ENCODE data around the gene RBM47. TPM values are rescaled to one million over a fixed set of nuclear protein-coding genes. Genes with fewer than 3 reads are reported as not detected.

Gene RBM47
- total RNA-seq, 2 donors from 2014 or later = 0.22 to 0.48 TPM

DNA sequence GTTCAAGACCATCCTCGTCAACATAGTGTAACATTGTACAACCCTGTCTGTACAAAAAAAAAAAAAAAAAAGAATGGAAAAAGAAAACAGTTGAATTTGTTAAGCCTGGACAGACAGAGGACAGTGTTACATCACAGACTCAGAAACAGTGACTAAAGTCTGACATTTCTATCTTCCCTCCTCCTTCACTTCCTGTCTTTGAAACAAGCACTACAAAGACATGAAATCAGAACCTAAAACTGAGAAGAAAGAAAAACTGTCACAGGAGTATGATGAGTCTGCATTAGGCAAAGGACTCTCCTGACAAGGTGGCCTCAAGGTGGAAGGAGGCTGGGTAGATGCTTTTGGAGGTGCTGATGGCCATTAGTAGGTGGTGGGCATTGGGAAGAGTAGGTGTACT, 126.7 kb downstream of the RBM47 start:
- Mint-ChIP-seq H3K9me3 (no peaks in the 10 kb centered on the region), H3K4me1 (peaks cover 10% of the 10 kb centered on the region), H3K36me3 (ENCODE audit: low read depth) (no peaks in the 10 kb centered on the region), H3K27ac (peak overlapping the region; percentile 32), H3K27me3 (no peaks in the 10 kb centered on the region), H3K4me3 (peak overlapping the region; percentile 24)
- peak; percentile 93 for ATAC-seq (replicated peaks)

DNA sequence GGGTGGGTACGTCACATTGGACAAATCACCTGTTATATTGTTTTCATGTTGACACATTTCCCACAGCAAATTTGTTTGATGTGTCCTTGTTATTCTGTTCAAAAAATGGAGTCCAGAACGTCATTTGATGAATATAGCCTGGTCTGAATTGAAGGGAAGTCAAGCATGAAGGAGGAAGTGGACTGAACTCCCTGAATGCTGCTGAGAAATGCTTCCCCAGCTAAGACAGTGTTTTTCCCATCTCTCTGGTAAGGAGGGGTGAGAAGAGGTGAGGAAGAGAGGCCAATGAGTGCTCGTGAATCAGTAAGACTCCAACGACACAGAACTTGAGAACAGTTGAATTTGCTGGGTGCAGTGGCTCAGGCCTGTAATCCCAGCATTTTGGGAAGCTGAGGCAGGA, 127.4 kb downstream of the RBM47 start:
- Mint-ChIP-seq H3K4me1 (peaks cover 10% of the 10 kb centered on the region), H3K27ac (peak overlapping the region; percentile 34), H3K4me3 (no peak overlapping the region), H3K9me3 (no peaks in the 10 kb centered on the region), H3K27me3 (no peaks in the 10 kb centered on the region), H3K36me3 (ENCODE audit: low read depth) (no peaks in the 10 kb centered on the region)
- no peak for ATAC-seq (replicated peaks)

DNA sequence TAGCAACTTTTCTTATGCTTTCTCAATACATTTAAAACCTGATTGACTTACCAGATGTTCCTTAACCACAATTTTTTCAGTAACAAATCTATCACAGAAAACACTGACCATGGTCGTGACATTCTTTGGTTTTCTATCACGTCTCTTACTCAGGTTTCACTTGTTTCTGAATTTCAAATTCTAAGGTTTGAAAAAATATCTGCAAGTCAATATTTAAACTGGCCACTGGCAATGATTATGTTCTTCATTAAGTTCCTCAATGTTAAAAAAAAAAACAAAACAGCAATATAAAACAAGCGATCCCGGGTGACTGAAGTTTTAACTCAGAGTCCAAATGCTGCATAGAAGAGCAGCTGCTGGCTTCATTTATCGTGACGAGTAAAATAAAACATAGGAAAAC, 128.9 kb downstream of the RBM47 start:
- H3K4me3 Mint-ChIP-seq = no peak overlapping the region
- H3K27me3 Mint-ChIP-seq = no peaks in the 10 kb centered on the region
- ATAC-seq (replicated peaks) = no peak
- no peak overlapping the region for H3K27ac Mint-ChIP-seq
- no peaks in the 10 kb centered on the region for H3K36me3 Mint-ChIP-seq (ENCODE audit: low read depth)
- H3K4me1 Mint-ChIP-seq = peaks cover 10% of the 10 kb centered on the region
- H3K9me3 Mint-ChIP-seq = no peaks in the 10 kb centered on the region

DNA sequence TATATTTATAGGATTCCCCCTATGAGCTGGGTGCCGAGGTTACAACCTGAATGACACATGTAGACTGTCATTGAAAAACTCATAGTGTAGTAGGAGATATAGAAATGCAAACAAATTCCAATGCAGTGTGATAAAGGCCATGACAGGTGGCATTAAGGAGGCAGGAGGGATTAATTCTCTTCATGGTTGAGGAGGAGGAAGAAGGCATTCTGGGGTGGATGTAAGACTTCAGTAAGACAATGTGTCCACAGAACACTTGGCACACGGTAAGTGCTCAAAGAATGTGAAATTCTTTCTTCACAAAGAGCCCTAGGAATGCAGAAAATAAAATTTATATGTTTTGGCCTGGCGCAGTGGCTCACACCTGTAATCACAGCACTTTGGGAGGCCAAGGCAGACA, 136.5 kb downstream of the RBM47 start:
- no peaks in the 10 kb centered on the region for H3K9me3 Mint-ChIP-seq
- H3K27me3 Mint-ChIP-seq = peaks cover 5% of the 10 kb centered on the region
- no peaks in the 10 kb centered on the region for H3K4me1 Mint-ChIP-seq
- H3K27ac Mint-ChIP-seq = no peak overlapping the region
- no peaks in the 10 kb centered on the region for H3K36me3 Mint-ChIP-seq (ENCODE audit: low read depth)
- no peak overlapping the region for H3K4me3 Mint-ChIP-seq
- no peak for ATAC-seq (replicated peaks)

DNA sequence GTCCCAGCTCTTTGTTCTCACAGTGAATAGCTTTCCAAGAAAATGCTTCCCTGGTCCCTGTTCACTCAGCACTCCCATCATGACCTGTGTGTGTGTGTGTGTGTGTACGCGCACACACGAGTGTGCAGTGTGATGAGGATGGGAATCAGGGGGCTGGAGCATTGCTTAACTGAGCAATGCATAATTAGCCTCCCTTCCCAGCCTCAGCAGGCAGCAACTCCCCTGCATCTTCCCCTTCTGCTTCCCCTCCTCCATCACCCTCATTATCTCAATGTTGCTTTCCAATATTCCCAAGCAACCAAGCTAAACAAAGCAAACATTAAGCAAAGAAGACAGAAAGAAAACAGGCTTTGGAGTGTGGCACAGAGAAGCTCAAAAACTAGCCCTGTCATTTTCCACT, 137.0 kb downstream of the RBM47 start:
- Mint-ChIP-seq H3K4me1 (no peaks in the 10 kb centered on the region), H3K27ac (no peak overlapping the region), H3K9me3 (no peaks in the 10 kb centered on the region), H3K36me3 (ENCODE audit: low read depth) (no peaks in the 10 kb centered on the region), H3K4me3 (no peak overlapping the region), H3K27me3 (peaks cover 5% of the 10 kb centered on the region)
- no peak for ATAC-seq (replicated peaks)

DNA sequence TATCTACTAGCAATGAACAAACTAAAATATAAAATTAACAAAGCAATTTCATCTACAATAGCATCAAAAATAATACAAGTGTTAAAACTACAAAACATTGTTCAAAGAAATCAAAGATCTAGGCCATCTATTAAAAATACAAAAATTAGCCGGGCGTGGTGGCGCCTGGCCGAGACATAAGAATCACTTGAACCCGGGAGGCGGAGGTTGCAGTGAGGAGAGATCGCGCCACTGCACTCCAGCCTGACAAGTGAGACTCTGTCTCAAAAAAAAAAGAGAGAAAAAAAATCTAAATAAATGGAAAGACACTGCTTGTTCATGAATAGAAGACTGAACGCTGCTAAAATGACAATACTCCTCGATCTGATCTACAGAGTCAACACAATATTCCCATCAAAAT, 139.2 kb downstream of the RBM47 start:
- no peak overlapping the region for H3K27ac Mint-ChIP-seq
- H3K9me3 Mint-ChIP-seq = no peaks in the 10 kb centered on the region
- no peak for ATAC-seq (replicated peaks)
- no peak overlapping the region for H3K4me3 Mint-ChIP-seq
- no peaks in the 10 kb centered on the region for H3K36me3 Mint-ChIP-seq (ENCODE audit: low read depth)
- no peaks in the 10 kb centered on the region for H3K4me1 Mint-ChIP-seq
- H3K27me3 Mint-ChIP-seq = peaks cover 5% of the 10 kb centered on the region

DNA sequence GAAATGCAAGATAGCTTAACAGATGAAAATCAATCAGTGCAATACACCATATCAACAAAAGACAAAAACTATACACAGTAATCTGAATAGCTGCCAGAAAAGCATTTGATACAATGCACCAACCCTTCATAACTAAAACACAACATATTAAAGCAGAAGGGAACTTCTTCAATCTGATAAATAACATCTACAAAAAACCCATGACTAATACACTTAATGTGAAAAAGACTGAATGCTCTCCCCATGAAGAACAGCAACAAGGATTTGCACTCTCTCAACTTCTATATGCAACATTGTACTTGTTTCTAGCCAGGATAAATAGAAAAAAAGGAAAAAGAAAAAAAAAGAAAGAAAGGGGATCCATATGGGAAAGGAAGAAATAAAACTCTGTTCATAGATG, 139.7 kb downstream of the RBM47 start:
- H3K4me3 Mint-ChIP-seq = no peak overlapping the region
- ATAC-seq (replicated peaks) = no peak
- peaks cover 5% of the 10 kb centered on the region for H3K27me3 Mint-ChIP-seq
- no peaks in the 10 kb centered on the region for H3K36me3 Mint-ChIP-seq (ENCODE audit: low read depth)
- H3K4me1 Mint-ChIP-seq = no peaks in the 10 kb centered on the region
- no peak overlapping the region for H3K27ac Mint-ChIP-seq
- no peaks in the 10 kb centered on the region for H3K9me3 Mint-ChIP-seq

DNA sequence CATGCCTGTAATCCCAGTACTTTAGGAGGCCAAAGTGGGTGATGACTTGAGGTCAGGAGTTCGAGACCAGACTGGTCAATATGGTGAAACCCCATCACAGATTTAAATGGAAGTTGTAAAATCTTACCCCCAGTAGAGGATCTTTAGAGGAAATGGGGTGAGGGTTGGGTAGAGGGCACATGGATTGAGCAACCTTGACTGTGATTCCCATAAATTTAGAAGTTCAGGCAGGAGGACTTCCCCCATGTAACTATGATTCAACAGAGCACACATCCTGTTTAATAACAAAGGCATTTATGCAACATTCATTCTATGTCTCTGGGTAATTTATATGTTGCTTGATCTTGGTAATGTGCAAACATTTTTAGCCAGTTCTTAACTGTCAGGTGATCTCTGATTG, 143.1 kb downstream of the RBM47 start:
- Mint-ChIP-seq H3K36me3 (ENCODE audit: low read depth) (no peaks in the 10 kb centered on the region), H3K27me3 (peaks cover 11% of the 10 kb centered on the region), H3K4me1 (no peaks in the 10 kb centered on the region), H3K9me3 (no peaks in the 10 kb centered on the region), H3K27ac (no peak overlapping the region), H3K4me3 (no peak overlapping the region)
- no peak for ATAC-seq (replicated peaks)

DNA sequence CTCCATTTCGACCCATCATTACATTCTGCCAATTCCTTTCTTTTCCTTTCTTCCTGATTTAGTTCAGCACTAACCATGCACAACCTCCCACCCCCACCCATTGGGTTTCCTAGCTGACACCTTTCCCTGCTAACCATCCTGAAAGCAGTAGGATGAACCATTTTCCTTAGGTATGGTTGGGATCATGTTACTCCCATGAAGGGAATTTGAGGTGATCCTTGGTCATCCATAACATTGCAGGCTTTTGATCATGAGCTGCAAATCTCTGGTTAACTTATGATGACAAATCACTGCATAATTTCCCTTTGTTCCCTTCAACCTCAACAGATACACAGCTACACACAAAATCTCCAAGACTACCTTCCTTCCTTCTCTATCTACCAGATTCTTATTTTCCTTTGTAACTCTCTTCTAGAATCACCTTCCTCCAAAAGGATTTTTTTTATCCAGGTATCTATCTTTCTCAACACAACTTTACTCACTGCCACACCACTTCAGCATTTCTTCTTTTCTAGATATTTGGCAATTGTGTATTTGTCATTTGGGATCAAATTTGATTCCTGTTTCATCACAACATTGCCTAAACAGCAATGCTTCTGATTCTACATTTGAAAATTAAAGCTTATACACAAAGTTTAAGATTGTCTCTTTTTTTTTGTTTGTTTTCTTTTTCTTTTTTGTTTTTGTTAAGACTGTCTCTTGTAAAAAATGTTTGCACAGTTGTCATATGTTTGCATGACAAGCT, 145.1 kb downstream of the RBM47 start:
- Mint-ChIP-seq H3K27ac (no peak overlapping the region), H3K36me3 (ENCODE audit: low read depth) (no peaks in the 10 kb centered on the region), H3K4me3 (no peak overlapping the region), H3K27me3 (peaks cover 11% of the 10 kb centered on the region), H3K4me1 (no peaks in the 10 kb centered on the region), H3K9me3 (no peaks in the 10 kb centered on the region)
- no peak for ATAC-seq (replicated peaks)

DNA sequence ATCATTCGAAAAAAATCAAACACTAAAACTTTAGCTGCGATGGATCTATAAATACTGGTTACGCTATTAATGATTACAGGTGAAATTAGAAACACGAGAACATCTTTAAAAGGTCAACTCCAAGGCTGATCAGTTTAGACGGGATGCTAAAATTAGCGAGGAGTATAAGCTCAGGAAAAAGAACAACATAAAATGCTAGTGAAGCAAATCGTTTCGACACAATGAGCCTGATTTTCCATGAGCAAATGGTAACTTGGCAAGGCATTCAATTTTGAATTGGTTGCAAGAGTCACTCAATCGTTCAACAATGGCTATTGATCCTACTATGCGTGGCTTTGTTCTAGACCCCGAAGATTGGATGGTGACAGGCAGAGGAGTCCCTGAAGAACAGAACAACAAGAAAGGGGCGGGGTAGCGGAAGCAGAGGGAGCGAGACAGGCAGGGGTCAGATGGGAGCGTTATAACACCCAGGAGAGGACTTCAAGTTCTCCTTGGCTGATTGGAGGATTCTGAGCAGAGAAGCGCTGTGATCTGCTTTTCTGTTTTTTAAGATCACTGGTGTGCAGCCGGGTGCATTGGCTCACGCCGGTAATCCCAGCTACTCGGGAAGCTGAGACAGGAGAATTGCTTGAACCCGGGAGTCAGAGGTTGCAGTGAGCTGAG, 146.5 kb downstream of the RBM47 start:
- no peaks in the 10 kb centered on the region for H3K9me3 Mint-ChIP-seq
- H3K27me3 Mint-ChIP-seq = peaks cover 11% of the 10 kb centered on the region

DNA sequence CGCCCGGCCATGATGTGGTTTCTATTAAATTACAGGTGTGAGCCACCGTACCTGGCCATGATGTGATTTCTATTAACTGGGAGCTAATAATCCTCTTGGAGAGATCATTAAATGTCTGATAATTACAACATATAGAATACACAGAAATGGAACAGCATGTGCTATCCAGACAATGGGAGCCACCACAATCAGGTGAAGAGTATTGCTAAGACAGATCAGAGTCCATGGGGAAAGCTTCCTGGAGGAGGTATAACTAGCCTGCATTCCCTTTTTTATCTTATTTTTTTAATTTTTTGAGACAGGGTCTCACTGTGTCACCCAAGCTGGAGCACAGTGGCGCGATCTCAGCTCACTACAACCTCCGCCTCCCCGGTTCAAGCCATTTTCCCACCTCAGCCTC, 147.7 kb downstream of the RBM47 start:
- Mint-ChIP-seq H3K27me3 (peaks cover 11% of the 10 kb centered on the region), H3K4me3 (no peak overlapping the region), H3K36me3 (ENCODE audit: low read depth) (no peaks in the 10 kb centered on the region), H3K4me1 (no peaks in the 10 kb centered on the region), H3K9me3 (no peaks in the 10 kb centered on the region), H3K27ac (no peak overlapping the region)
- no peak for ATAC-seq (replicated peaks)

More for the DNA sequence above, 146.5 kb downstream of the RBM47 start:
- no peaks in the 10 kb centered on the region for H3K4me1 Mint-ChIP-seq
- H3K36me3 Mint-ChIP-seq (ENCODE audit: low read depth) = no peaks in the 10 kb centered on the region
- no peak overlapping the region for H3K4me3 Mint-ChIP-seq
- H3K27ac Mint-ChIP-seq = no peak overlapping the region
- no peak for ATAC-seq (replicated peaks)

DNA sequence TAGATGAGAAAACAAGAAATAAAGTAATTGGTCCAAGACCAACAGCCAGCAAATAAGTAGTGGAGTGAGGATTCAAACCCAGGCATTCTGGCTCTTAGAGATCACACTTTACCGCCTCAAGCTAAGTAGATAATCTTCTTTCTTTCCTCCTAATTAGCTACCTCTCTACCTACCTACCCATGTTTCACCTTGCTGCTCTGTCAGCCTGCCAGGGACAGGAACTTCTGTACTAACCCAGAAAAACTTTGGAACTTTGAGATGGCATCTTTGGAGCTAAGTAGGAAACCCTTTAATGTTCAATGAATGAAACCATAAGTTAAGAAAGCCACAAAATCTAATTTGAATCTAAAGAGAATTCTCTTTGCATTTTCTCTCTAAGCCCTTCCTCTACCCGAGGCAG, 149.4 kb downstream of the RBM47 start:
- no peak overlapping the region for H3K4me3 Mint-ChIP-seq
- H3K36me3 Mint-ChIP-seq (ENCODE audit: low read depth) = no peaks in the 10 kb centered on the region
- H3K4me1 Mint-ChIP-seq = no peaks in the 10 kb centered on the region
- peaks cover 11% of the 10 kb centered on the region for H3K27me3 Mint-ChIP-seq
- no peak for ATAC-seq (replicated peaks)
- H3K9me3 Mint-ChIP-seq = no peaks in the 10 kb centered on the region
- no peak overlapping the region for H3K27ac Mint-ChIP-seq

DNA sequence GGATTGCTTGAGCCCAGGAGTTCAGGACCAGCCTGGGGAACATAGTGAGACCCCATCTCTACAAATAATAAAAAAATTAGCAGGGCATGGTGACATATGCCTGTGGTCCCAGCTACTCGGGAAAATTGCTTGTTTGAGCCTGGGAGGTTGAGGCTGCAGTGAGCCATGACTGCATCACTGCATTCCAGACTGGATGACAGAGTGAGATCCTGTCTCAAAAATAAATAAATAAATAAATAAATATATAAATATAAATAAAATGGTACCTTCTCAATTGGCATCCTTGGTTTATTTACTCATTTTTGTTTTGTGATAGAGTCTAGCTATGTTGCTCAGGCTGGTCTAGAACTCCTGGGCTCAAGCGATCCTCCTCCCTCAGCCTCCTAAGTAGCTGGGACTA, 150.3 kb downstream of the RBM47 start:
- peaks cover 7% of the 10 kb centered on the region for H3K27me3 Mint-ChIP-seq
- ATAC-seq (replicated peaks) = no peak
- H3K4me1 Mint-ChIP-seq = no peaks in the 10 kb centered on the region
- no peaks in the 10 kb centered on the region for H3K9me3 Mint-ChIP-seq
- H3K4me3 Mint-ChIP-seq = no peak overlapping the region
- no peak overlapping the region for H3K27ac Mint-ChIP-seq
- H3K36me3 Mint-ChIP-seq (ENCODE audit: low read depth) = no peaks in the 10 kb centered on the region

DNA sequence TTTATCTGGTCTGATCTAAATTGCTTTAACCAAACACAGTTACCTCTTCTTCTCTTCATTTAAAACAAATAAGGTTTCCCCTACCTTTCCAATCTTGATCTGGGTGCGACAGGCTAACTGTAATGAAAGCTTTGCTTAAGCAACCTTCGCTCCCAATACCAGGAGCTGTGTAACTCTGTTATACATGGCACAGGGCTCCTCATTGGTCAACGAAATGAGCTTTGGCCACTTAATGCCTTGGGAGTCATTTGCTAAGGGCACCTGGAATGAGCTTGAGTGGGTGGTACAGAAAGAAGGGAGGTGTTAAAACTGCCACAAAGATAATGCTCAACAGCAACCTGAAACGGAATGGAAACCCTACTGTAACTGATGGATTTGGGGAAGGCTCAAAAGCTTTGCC, 154.1 kb downstream of the RBM47 start:
- H3K36me3 Mint-ChIP-seq (ENCODE audit: low read depth) = no peaks in the 10 kb centered on the region
- no peak overlapping the region for H3K27ac Mint-ChIP-seq
- ATAC-seq (replicated peaks) = no peak
- H3K4me1 Mint-ChIP-seq = no peaks in the 10 kb centered on the region
- no peaks in the 10 kb centered on the region for H3K27me3 Mint-ChIP-seq
- H3K4me3 Mint-ChIP-seq = no peak overlapping the region
- H3K9me3 Mint-ChIP-seq = no peaks in the 10 kb centered on the region

DNA sequence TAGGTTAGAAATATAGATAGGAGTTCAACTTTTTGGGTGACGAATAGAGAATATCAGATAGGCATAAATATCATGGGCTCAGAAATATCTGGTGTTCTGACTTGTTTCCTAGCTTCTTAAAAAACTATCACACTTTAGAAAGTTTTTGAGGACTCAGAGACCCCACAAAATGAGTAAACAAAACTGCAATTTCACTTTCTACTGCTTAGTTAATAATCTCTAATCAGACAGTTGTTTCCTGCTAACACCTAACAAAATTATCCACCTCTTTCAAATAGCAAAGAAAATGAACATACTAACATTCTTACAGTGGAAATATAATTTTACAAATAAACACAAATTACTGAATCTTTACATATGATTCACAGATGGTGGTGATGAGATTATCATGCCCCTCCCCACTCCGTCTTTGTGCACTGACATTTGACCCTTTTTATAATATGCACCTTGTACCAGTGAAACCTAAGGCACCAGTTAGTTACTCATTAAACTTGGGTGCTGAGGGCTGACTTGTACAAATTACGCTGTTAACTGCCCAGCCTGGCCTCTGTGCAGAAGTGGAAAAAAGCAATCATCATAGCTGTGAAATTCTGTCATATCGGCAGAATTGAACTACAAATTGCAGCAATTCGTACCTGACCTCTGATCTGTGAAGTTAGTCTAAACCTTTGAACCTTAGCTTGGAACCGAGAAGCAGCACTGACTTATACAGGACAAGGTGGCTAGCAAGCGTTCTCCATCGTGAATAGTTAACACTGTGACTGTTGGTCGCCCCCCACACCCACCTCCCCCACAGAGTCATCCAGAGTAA, 155.9 kb downstream of the RBM47 start:
- no peaks in the 10 kb centered on the region for H3K36me3 Mint-ChIP-seq (ENCODE audit: low read depth)

More for the DNA sequence above, 155.9 kb downstream of the RBM47 start:
- Mint-ChIP-seq H3K27me3 (no peaks in the 10 kb centered on the region), H3K9me3 (no peaks in the 10 kb centered on the region), H3K4me3 (no peak overlapping the region), H3K4me1 (no peaks in the 10 kb centered on the region), H3K27ac (no peak overlapping the region)
- no peak for ATAC-seq (replicated peaks)

Measured in activated T-helper 17 cell treated with anti-CD3 and anti-CD28 coated beads, Interleukin-2, amount 50 U/mL, for 72 hours (primary cell).